T-helper 1 cell treated with Interleukin-12 subunit alpha and Interleukin-12 subunit beta and Interleukin-4 antibody, amounts not matched to agents 30 μg/mL and 1 μg/mL, for 36 hours (primary cell): Measurements from ENCODE around the gene DDX1.
"Not testable (repeated sequence)": the region's sequence is repeated elsewhere in the genome, so short reads cannot be mapped to it uniquely, and the experiment has no call there.

Source experiments
- H3K27ac Mint-ChIP-seq: one replicate; pipeline ENCODE4 v1.8.0; 2021; ENCODE audit warnings: mild to moderate bottlenecking, mixed read lengths
- H3K27me3 Mint-ChIP-seq: one replicate; pipeline ENCODE4 v1.8.0; 2021; ENCODE audit warnings: low read depth, mixed read lengths
- H3K36me3 Mint-ChIP-seq: one replicate; pipeline ENCODE4 v1.8.0; 2021; ENCODE audit warnings: low read depth, mixed read lengths
- H3K4me1 Mint-ChIP-seq: one replicate; pipeline ENCODE4 v1.8.0; 2021; ENCODE audit warnings: low read depth, mixed read lengths
- H3K4me3 Mint-ChIP-seq: one replicate; pipeline ENCODE4 v1.8.0; 2021; ENCODE audit warnings: mild to moderate bottlenecking, moderate library complexity, mixed read lengths
- H3K9me3 Mint-ChIP-seq: one replicate; pipeline ENCODE4 v1.8.0; 2021; ENCODE audit warnings: mixed read lengths

DDX1 gene

DNA sequence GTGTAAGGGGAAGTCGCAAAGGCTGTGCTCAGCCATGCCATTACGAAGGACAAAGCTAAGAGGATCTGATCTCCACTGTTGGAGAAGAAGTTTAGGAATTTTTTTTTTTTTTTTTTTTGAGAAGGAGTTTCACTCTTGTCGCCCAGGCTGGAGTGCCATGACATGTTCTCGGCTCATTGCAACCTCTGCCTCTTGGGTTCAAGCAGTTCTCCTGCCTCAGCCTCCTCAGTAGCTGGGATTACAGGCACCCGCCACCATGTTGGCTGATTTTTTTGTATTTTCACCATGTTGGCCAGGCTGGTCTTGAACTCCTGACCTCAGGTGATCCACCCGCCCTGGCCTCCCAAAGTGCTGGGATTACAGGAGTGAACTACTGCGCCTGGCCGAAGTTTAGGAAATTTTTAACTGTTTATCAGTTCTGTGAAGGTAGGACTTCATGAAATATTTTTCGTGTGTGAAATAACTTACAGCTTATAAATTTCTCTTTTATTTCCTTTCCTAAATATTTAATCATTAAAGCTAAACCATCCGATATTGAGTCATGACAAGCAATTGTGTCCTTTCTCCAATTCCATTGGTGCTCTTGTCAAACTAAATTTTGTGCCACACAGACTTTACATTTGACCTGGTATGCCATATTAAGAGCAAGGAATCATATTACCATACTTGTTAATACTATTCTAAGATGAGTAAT lies 22.2 kb downstream of the DDX1 start:
- Mint-ChIP-seq H3K27ac (no peak overlapping the region), H3K36me3 (peaks cover 21% of the 10 kb centered on the region), H3K27me3 (no peaks in the 10 kb centered on the region), H3K4me3 (no peak overlapping the region), H3K4me1 (peaks cover 7% of the 10 kb centered on the region), H3K9me3 (no peaks in the 10 kb centered on the region)

GRCh38 chr2:15614545-15615300 lies 23.1 kb downstream of the DDX1 start:
- H3K36me3 Mint-ChIP-seq, result peaks cover 23% of the 10 kb centered on the region

GRCh38 chr2:15615301-15615920 lies 23.7 kb downstream of the DDX1 start:
- Mint-ChIP-seq H3K9me3 (no peaks in the 10 kb centered on the region), H3K36me3 (peaks cover 21% of the 10 kb centered on the region), H3K4me1 (peaks cover 4% of the 10 kb centered on the region), H3K27me3 (no peaks in the 10 kb centered on the region), H3K4me3 (no peak overlapping the region), H3K27ac (no peak overlapping the region)

More at GRCh38 chr2:15614545-15615300, 23.1 kb downstream of the DDX1 start:
- Mint-ChIP-seq H3K4me1 (peaks cover 7% of the 10 kb centered on the region), H3K9me3 (no peaks in the 10 kb centered on the region), H3K27me3 (no peaks in the 10 kb centered on the region), H3K4me3 (no peak overlapping the region), H3K27ac (no peak overlapping the region)

DNA sequence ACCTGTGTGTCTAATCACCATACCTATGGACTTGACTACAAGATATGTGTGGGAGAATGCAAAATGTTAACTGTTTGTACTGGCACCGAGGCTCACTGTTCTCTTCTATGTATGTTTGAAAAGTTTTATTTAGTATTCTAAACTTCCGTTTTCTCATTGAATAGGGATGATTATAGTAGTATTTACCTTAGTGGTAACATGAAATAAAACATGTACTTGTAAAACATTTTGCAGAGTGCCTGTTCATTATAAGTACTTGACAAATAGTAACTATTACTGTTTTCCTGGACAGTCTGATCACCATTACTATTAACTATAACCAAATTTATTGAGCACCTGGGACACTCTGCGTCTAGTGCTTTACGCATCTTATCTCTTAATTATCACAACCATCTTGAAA lies 24.8 kb downstream of the DDX1 start:
- peaks cover 4% of the 10 kb centered on the region for H3K4me1 Mint-ChIP-seq
- no peaks in the 10 kb centered on the region for H3K27me3 Mint-ChIP-seq
- no peak overlapping the region for H3K4me3 Mint-ChIP-seq
- peaks cover 23% of the 10 kb centered on the region for H3K36me3 Mint-ChIP-seq
- no peak overlapping the region for H3K27ac Mint-ChIP-seq
- no peaks in the 10 kb centered on the region for H3K9me3 Mint-ChIP-seq

- Mint-ChIP-seq H3K27ac (no peak overlapping the region), H3K36me3 (peaks cover 28% of the 10 kb centered on the region), H3K9me3 (no peaks in the 10 kb centered on the region), H3K4me3 (no peak overlapping the region), H3K4me1 (peaks cover 4% of the 10 kb centered on the region), H3K27me3 (no peaks in the 10 kb centered on the region)
These were observed 25.4 kb downstream of the DDX1 start for GRCh38 chr2:15616850-15617777.

DNA sequence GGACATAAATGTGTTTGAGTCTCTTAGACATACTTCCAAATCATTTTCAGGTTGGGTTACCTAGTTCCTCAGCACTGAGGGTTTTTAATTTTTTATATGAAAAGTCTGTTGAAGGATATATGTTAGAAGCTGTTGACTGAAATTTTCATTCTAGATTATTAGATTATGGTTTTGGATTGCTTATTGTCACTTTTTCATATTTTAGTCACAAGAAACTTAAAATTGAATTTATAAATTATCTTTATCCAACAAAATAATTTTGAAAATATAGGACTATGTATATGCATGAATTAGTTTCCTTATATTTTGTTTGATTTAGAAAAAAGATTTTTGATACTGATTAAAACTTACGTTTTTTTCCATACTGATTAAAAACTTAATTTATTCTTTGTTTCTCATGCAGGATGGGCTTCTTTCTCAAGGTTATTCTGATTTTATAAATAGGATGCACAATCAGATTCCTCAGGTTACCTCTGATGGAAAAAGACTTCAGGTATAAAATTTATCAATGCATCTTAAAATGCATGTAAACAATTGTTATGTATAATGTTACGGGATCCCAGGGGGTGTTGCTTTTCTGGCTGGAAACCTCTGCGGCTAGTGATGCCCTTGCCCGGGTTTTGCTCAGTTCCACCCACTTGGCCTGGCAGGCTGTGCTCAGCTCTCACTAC lies 26.2 kb downstream of the DDX1 start:
- H3K27me3 Mint-ChIP-seq, result no peaks in the 10 kb centered on the region

DNA sequence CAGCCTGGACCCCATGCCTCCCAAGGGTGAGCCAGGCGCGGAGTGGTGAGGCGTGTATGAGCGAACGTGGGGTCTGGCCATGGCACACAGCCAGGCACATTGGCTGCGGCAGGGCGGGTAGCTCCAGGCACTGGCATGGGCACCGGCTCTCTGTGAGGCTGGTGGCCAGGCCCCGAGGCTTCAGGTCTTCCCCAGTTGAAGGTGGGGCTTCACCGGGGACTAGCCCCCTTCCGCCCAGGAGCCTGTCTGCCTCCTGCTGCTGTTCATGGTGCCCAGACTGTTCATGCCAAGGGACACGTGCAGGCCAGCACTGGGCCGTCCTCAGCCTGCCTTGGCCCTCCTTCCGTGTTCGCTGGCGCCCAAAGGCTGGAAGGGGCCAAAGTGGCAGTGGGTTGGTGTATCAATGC lies 26.8 kb downstream of the DDX1 start:
- Mint-ChIP-seq H3K4me3 (no peak overlapping the region), H3K27me3 (no peaks in the 10 kb centered on the region), H3K27ac (no peak overlapping the region), H3K9me3 (peaks cover 7% of the 10 kb centered on the region), H3K36me3 (peaks cover 35% of the 10 kb centered on the region), H3K4me1 (peaks cover 4% of the 10 kb centered on the region)

More for the DNA sequence above, 26.2 kb downstream of the DDX1 start:
- Mint-ChIP-seq H3K36me3 (peaks cover 34% of the 10 kb centered on the region), H3K4me1 (peaks cover 4% of the 10 kb centered on the region), H3K4me3 (no peak overlapping the region), H3K9me3 (peaks cover 4% of the 10 kb centered on the region), H3K27ac (no peak overlapping the region)

- peaks cover 13% of the 10 kb centered on the region for H3K9me3 Mint-ChIP-seq
- peaks cover 39% of the 10 kb centered on the region for H3K36me3 Mint-ChIP-seq
- no peak overlapping the region for H3K27ac Mint-ChIP-seq
- H3K27me3 Mint-ChIP-seq, result no peaks in the 10 kb centered on the region
- peaks cover 4% of the 10 kb centered on the region for H3K4me1 Mint-ChIP-seq
- H3K4me3 Mint-ChIP-seq, result no peak overlapping the region
These were observed 27.4 kb downstream of the DDX1 start for GRCh38 chr2:15619076-15619475.

DNA sequence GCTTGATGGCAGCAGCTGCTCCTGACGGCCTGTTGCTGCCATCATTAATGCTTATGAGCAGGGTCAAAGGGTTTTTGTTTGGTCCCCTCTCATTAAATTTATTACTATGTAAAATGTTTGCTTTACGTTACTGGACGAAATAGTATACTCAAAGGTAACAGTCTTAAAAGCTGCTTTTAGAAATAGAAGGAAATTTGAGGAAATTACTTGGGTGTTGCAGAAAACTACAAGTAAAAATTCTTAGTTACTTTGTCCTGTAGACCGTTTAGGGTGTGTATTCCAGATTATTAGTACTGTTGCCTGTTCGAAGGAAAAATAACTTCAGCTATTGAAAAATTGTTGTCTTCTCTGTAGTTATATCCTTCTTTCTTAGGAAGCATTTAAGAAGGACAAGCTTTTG lies 27.8 kb downstream of the DDX1 start:
- no peak overlapping the region for H3K27ac Mint-ChIP-seq
- peaks cover 4% of the 10 kb centered on the region for H3K4me1 Mint-ChIP-seq
- H3K36me3 Mint-ChIP-seq, result peaks cover 43% of the 10 kb centered on the region
- no peaks in the 10 kb centered on the region for H3K27me3 Mint-ChIP-seq
- no peak overlapping the region for H3K4me3 Mint-ChIP-seq
- H3K9me3 Mint-ChIP-seq, result peaks cover 18% of the 10 kb centered on the region

GRCh38 chr2:15619938-15620337 lies 28.3 kb downstream of the DDX1 start:
- Mint-ChIP-seq H3K4me1 (peaks cover 2% of the 10 kb centered on the region), H3K9me3 (peaks cover 19% of the 10 kb centered on the region), H3K4me3 (no peak overlapping the region), H3K27me3 (no peaks in the 10 kb centered on the region), H3K36me3 (peaks cover 47% of the 10 kb centered on the region), H3K27ac (no peak overlapping the region)

DNA sequence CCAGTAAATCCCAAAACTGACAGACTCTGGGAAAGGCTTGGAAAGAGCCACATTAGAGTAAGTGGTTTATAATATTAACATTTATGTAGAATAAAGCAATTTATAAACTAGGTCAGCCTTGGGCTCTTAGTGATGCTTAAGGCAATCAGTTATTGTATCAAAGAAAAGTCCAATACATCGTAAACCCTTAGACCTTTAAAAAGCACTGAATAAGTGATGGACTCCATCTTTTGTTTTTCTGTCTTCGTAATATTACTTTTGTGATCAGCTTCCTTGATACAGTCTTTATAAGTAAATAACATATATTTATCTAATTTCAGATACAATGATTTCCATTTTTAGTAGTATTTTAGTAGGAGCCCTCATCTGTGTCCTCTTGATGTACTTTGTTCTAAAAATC lies 28.7 kb downstream of the DDX1 start:
- Mint-ChIP-seq H3K4me1 (no peaks in the 10 kb centered on the region), H3K4me3 (no peak overlapping the region), H3K9me3 (peaks cover 19% of the 10 kb centered on the region), H3K27ac (no peak overlapping the region), H3K27me3 (no peaks in the 10 kb centered on the region), H3K36me3 (peaks cover 45% of the 10 kb centered on the region)

GRCh38 chr2:15620857-15621471 lies 29.3 kb downstream of the DDX1 start:
- Mint-ChIP-seq H3K27me3 (no peaks in the 10 kb centered on the region), H3K4me3 (no peak overlapping the region), H3K27ac (no peak overlapping the region), H3K4me1 (no peaks in the 10 kb centered on the region), H3K9me3 (peaks cover 19% of the 10 kb centered on the region), H3K36me3 (peaks cover 45% of the 10 kb centered on the region)

- H3K27me3 Mint-ChIP-seq, result not testable (repeated sequence)
These were observed 29.8 kb downstream of the DDX1 start for GRCh38 chr2:15621472-15621870.

More at GRCh38 chr2:15621472-15621870, 29.8 kb downstream of the DDX1 start:
- peaks cover 19% of the 10 kb centered on the region for H3K9me3 Mint-ChIP-seq
- H3K27ac Mint-ChIP-seq, H3K4me3 Mint-ChIP-seq, H3K4me1 Mint-ChIP-seq: not testable (repeated sequence)
- peaks cover 49% of the 10 kb centered on the region for H3K36me3 Mint-ChIP-seq
